GM19372 (cell line): ENCODE results near the gene PPARA.

Source experiments
- ATAC-seq: cut with Tn5 transposase; IDR thresholded peaks from one replicate; pipeline ENCODE4 v1.9.1; 2021; ENCODE audit warnings: mild to moderate bottlenecking, low read depth, moderate library complexity; ENCODE audit not compliant: unreplicated experiment

Gene PPARA

GRCh38 chr22:46150034-46150654 is at the start of gene PPARA:
Gene PPARA (plus strand): TSS chr22:46150526. CDS start chr22:46198384, 47,858 bp downstream.
- peak; percentile 76 for ATAC-seq

GRCh38 chr22:46102159-46102558 is 48.2 kb upstream of the PPARA start:
- no peak for ATAC-seq

- no peak for ATAC-seq
These were observed 47.6 kb upstream of the PPARA start for GRCh38 chr22:46102752-46103151.

GRCh38 chr22:46103181-46103580 is 47.1 kb upstream of the PPARA start:
- no peak for ATAC-seq

GRCh38 chr22:46103664-46104063 is 46.7 kb upstream of the PPARA start:
- no peak for ATAC-seq

GRCh38 chr22:46104170-46104880 is 46.0 kb upstream of the PPARA start:
- no peak for ATAC-seq

GRCh38 chr22:46104881-46105493 is 45.3 kb upstream of the PPARA start:
- no peak for ATAC-seq

GRCh38 chr22:46105494-46106278 is 44.6 kb upstream of the PPARA start:
- ATAC-seq, result no peak

- no peak for ATAC-seq
These were observed 43.9 kb upstream of the PPARA start for GRCh38 chr22:46106279-46107022.

GRCh38 chr22:46107089-46107664 is 43.1 kb upstream of the PPARA start:
- ATAC-seq, result no peak

- ATAC-seq, result no peak
These were observed 42.4 kb upstream of the PPARA start for GRCh38 chr22:46107753-46108563.

GRCh38 chr22:46108564-46109473 is 41.5 kb upstream of the PPARA start:
- ATAC-seq, result no peak

GRCh38 chr22:46109474-46110003 is 40.8 kb upstream of the PPARA start:
- no peak for ATAC-seq

GRCh38 chr22:46110215-46110614 is 40.1 kb upstream of the PPARA start:
- ATAC-seq, result no peak

- no peak for ATAC-seq
These were observed 38.5 kb upstream of the PPARA start for GRCh38 chr22:46111645-46112306.

GRCh38 chr22:46112405-46112804 is 37.9 kb upstream of the PPARA start:
- ATAC-seq, result no peak
